ENCODE results near the gene SCPEP1.
"Not testable (repeated sequence)": the region's sequence is repeated elsewhere in the genome, so short reads cannot be mapped to it uniquely, and the experiment has no call there.

The SCPEP1 gene, protein sequence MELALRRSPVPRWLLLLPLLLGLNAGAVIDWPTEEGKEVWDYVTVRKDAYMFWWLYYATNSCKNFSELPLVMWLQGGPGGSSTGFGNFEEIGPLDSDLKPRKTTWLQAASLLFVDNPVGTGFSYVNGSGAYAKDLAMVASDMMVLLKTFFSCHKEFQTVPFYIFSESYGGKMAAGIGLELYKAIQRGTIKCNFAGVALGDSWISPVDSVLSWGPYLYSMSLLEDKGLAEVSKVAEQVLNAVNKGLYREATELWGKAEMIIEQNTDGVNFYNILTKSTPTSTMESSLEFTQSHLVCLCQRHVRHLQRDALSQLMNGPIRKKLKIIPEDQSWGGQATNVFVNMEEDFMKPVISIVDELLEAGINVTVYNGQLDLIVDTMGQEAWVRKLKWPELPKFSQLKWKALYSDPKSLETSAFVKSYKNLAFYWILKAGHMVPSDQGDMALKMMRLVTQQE

DNA sequence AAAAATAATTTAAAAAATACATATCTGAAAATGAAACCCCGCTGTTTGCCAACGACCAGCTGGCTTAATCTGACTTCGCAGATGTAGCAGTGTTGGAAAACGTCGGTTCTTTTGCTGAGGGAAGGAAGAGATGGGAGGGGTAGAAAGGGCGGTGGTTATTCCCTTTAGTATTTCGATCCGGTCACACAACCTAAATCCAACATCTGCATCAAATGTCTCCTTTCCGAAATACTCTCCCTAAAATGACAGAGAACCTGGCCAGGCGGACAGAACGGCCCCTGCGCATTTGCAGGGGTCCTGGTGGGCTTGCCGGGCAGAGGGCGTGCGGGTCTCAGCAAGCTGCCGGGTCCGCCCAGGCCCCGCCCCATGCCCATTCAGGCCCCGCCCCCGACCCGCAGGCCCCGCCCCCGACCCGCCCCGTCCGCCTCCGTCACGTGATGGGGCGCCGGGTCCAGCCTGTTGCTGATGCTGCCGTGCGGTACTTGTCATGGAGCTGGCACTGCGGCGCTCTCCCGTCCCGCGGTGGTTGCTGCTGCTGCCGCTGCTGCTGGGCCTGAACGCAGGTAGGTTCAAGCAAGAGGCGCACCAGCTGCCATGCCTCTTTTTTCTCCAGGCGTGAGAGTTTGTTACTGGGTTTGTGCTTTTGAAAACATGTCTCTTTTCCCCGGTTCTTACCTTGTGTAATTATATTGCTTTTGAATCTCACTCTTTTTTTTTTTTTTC is at the start of gene SCPEP1:
Gene SCPEP1, plus strand, starts transcription at position 459 of the 723 bp plus-strand sequence. Its CDS starts 29 bp downstream, at position 488.
- DNase-seq: peak in 1 of 2 experiments; percentile 61

DNA sequence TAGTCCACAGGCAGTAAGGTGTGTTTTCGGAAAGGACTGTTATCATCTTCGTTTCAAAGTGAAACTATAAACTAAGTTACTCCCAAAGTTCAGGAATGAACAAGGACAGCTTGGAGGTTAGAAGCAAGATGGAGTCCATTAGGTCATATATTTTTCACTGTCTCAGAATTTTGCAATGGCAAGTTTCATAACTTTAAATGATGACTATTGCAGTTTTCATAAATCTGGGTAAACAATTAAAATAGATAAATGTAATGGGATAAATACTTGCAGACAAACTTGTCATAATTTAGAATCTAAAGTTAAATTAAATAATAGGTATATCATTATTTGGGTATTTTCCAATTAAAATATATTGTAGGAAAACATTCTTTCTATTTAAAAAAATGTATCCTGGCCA is 49.3 kb upstream of the SCPEP1 start:
- DNase-seq: no peak

DNA sequence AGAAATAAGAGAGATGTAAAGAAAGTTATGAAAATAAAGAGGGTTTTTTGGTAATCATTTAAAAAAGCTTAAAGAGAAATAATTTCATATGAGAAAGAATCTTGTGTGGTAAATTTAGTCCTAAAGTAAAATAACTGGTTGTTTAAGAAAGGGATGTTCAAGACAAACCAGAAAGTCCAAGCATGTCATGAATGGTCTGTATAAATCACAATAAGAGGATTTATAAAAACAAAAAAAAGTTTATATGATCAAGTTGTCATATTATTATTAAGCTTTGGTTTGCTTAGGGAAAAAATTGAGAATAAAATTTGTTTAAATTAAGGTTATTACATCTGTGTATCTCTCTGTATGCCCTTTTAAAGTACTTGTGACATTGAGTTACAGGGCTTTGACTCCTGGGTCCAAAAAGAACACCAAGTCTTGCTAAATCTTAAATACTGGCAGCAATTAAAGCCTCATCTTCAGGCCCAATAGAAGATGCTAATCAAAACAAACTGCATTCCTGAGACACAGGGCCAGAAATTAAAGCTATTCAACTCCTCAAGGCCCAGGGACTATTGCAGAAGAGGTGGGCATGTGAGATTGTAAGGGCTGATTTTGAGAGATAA is 48.5 kb upstream of the SCPEP1 start:
- DNase-seq: no peak

DNA sequence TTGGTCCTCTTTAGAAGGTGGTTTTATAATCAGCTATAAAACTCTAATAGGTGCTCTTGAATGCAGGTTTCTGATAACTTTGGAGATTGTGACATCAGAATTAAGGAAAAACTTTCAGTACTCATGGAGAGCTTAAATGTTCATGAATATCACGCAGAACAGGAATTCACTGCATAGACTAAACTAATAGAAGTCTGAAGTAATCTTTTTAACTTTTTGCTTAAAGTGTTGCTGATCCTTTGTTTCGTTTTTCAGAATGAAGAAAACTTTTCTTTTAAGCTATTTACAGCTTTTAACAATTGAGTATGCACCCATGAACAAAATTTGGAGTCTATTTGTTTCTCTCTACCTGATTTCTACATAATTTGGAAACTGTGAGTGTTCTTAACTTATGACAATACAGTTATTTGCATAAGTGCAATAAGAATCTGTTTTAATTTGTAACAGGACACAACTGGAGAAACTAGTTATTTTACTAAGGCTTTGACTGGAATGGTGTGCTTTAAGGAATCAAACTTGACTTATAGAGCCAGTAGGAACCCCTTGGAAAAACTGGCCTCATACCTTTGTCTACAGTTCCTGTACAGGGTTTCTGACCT is 47.1 kb upstream of the SCPEP1 start:
- no peak for DNase-seq

DNA sequence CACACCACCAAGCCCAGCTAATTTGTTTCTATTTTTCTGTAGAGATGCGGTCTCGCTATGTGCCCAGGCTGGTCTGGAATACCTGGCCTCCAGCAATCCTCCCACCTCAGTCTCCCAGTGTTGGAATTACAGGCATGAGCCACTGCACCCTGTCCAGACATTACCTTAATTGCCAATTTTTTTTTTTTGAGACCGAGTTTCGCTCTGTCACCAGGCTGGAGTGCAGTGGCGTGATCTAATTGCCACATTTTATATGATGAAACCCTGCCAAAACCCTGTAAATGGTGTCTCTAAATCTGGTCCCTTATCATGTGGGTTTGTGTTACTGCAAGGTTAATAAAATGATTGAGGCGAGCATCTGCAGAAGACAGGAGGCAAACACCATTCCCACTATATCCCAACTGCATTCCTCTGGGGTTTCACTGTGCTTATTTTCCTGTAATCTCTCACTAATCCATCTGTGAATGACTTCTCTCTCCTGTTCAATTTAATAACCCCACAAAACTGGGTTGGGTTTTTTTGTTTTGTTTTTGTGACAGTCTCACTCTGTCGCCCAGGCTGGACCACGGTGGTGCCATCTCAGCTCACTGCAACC is 44.7 kb upstream of the SCPEP1 start:
- no peak for DNase-seq

DNA sequence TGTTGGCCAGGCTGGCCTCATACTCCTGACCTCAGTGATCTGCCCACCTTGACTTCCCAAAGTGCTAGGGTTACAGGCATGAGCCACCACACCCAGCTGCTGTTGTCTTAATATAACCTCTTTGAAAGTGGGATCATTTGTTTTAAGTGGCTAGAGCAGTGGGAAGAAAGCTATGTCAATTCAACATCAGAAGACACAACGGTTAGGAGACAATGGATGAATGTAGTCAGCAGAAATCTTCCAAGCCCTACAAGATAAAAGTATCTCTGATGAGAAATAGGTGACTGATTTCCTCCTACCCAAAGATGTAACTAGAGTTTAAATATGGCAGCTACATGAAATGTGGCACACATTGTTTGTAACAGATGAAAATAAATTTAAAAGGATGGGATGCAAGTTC is 44.1 kb upstream of the SCPEP1 start:
- no peak for DNase-seq

DNA sequence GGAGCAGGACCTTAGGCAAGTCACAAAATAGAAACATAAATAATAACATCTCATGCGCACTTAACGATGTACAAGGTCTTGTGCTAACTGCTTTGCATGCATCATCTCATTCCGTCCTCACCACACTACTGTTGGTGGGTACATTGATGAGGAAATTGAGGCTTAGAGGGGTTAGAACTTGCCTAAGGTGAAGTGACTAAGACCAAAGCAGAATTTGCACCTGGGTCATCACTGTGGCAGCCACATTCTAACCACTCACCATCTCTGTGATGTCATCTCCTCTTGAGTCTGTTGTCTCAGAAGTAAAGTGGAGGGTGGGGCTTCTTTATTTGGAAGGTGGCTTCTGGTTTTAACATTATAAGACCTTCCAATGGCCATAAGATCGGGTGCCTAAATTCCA is 43.7 kb upstream of the SCPEP1 start:
- DNase-seq: no peak

DNA sequence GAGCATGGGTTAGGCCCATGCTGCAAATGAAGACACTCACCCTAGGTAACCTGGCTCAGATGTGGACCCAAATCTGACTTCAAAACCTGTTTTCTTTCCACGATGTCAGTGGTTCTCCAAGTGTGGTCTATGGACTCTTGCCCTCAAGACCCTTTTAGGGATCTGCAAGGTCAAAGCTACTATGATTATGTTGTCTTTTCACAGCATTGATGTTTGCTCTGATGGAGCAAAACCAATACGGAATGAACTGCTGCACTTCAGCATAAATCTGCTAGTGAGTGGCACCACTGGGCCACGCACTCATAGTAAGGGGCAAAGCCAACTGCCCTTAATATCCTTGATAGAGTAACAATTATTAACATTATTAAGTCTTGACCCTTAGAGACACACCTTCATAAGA is 42.5 kb upstream of the SCPEP1 start:
- DNase-seq: no peak

DNA sequence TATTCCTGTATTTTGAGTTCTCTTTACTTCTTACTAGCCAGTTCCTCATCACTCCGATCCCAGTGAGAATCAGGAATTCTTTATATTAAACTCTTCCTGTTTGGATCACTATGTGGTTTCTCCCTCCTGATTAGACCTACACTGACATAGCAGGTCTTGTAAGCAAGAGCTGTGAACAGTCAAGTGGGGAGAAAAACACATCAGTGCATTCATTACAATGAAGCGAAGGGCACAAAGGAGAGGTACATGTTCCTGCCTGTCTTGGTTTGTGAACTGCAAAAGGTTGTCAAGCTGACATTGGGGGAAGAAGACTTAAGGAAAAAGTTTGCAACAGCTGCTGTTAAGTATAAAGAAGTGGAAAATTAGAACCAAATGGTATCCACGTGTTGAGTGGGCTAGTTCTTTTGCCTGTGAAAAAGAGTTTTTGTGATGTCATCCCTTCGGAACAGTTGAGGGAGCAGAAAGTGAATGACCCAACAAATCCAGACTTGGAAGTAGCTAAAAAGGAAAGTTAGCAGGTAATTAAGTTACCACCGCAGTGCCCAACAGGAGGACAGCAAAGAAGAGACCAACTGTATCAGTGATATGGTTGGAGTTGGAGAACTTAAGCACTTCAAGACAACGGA is 41.1 kb upstream of the SCPEP1 start:
- no peak for DNase-seq

DNA sequence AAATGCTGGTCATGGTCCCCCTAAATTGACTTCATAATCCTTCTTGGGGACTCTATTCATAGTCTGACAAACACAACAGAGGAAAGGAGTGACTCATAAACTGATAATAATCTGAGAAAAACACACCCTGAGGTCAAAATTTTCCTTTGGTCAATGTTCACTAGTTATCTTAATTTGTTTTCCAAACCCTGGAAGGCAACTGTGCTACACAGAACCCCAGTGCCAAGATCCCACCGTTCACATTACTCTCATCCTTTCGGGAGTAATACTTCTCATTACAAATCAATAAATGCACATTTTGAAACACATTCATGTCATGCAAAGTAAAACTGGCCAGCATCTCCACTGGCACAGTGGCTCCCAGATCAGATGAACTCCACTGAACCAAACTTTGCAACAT is 40.2 kb upstream of the SCPEP1 start:
- DNase-seq: no peak

DNA sequence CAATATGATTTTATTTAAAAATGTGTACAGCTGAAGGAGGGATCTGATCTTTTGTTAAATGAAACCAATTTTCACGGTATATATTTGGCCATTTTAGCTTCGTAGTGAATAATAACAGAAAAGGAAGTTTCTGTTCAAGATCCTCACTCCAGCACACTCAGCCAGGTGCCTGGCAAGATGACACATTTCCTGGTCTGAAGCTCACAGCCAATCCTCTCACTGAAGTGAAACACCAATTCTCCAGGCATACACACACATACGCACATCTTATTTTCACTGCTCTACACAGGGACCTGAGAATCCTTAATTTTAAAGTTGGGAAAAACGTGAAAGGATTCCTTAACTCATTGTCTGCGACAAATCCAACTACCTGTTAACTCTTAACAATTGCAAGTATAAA is 39.7 kb upstream of the SCPEP1 start:
- not testable (repeated sequence) for DNase-seq

DNA sequence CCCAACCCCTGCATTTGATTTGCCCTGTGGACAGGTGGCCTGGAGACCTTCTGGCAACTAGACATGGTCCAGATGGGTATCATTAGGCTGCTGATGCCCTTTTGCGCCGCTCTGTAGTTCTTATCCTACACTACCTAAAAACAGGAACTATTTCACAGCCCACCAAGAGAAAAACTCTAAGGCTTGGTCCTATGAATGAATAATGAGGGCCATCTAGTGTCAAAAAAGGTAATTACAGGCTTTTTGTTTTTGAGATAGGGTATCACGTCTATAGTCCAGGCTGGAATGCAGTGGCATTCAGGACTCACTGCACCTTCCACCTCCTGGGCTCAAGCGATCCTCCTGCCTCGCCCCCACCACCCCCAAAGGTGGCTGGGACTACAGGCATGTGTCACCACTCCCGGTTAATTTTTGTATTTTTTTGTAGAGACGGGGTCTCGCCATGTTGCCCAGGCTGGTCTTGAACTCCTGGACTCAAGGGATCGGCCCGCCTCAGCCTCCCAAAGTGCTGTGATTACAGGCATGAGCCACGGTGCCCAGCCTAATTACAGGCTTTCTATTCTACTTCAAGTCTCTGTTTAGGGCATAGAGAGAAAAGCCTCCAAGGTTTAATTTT is 38.0 kb upstream of the SCPEP1 start:
- DNase-seq: peak in 1 of 2 experiments; percentile 1

DNA sequence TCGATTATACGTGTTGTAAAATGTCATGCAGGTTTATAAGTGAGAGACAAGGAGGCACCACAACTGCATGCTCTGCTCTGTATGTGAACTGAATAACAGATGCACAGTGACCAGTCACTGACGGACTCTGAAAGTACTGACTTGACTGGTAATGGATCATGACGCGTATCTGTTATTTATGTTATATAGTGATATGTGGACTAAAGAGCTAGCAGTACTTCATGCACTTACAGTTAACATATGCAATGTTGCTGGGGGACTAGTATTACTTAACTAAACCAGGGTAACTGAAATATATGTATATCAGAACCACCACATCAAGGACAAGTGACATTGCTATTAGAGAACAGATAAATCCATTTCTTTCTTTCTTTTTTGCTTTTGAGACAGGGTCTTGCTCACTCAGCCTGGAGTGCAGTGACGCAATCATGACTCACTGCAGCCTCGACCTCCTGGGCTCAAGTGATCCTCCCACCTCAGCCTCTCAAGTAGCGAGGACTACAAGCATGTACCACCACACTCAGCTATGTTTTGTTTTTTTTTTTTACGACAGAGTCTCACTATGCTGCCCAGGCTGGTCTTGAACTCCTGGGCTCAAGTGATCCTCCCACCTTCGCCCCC is 34.3 kb upstream of the SCPEP1 start:
- no peak for DNase-seq

DNA sequence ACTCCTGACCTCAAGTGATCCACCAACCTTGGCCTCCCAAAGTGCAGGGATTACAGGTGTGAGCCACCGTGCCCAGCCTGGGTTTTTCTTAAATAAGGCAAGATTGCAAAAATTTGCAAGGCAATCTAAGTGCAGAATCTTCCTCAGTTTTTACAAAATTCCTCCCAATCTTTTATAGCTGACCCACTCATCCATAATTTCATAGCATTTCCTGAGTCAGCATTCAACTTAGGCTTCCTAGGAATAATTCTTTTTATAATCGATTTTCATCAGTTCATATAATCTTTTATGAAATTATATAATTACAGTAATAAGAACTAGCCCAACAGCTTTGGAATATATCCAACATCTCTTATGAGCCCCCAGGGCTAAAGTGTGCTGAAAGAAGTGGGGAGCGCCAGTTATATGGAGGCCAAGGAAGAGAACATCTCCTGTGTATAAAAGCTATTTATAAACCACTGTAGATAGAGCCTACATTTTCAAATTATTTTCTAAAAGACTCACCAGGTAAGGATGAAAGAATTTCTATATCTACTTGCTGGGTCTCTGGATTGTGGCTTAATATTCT is 31.9 kb upstream of the SCPEP1 start:
- no peak for DNase-seq

DNA sequence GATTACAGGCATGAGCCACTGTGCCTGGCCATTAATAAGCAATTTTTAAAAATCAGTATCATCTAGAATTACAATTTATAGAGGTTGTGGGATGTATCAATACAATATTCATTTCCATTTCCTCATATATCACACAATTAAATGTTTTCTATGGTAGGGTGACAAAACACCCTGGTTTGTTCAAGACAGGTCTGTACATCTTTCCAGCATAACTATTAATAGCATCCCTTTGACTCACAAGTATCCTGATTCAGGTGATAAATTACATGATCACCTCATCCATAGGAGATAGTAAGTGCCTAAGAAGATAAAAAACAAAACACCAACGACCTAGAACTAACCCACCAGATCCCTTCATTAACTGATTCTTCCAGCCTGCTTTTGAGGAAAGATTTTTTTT is 30.2 kb upstream of the SCPEP1 start:
- DNase-seq: no peak

DNA sequence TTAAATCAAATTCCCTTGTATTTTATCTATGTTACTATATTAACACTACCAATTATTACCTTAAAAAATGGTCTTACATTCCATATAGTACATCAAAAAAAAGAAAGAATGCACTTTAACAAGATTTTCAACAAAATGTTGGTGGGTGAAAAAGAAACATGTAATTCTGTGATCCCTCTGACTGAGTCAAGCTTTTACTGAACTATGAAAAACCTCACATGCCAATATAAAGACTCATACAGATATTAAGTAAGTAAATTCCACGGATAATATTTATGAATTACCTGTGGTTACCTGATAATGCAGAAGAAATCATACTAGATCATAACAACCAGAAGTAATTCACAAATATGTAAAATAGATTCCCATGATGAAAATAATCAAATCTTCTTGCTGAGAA is 29.4 kb upstream of the SCPEP1 start:
- no peak for DNase-seq

DNA sequence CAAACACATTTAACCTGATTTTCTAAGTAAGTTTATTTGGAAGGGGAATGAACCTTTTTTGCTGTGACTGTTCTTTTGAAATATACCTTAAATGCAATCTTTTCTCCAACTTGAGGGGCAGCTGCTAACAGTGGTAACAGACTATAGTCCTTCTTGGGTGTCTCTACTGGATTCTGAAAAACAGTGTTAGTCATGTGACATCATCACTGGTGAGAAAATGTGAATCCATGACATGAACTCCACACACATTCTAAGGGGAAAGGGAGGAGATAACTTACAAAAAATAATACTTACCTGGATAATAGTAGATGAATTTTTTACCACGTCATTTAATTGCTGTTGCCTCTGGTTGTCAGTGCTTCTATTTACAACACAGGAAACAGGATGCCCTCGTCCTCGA is 28.3 kb upstream of the SCPEP1 start:
- DNase-seq: no peak

DNA sequence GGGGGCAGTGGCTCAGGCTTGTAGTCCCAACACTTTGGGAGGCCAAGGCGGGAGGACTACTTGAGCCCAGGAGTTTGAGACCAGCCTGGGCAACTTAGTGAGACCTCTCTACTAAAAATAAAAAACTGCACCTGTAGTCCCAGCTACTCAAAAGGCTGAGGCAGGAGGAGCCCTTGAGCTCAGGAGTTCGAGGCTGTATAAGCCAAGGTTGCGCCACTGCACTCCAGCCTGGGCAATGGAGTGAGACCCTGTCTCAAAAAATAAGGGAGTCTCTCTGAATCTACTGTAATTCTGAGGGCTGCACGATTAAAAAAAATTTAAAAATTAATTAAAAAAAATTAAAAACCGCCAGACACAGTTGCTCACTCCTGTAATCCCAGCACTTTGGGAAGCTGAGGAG is 20.9 kb upstream of the SCPEP1 start:
- DNase-seq: no peak

DNA sequence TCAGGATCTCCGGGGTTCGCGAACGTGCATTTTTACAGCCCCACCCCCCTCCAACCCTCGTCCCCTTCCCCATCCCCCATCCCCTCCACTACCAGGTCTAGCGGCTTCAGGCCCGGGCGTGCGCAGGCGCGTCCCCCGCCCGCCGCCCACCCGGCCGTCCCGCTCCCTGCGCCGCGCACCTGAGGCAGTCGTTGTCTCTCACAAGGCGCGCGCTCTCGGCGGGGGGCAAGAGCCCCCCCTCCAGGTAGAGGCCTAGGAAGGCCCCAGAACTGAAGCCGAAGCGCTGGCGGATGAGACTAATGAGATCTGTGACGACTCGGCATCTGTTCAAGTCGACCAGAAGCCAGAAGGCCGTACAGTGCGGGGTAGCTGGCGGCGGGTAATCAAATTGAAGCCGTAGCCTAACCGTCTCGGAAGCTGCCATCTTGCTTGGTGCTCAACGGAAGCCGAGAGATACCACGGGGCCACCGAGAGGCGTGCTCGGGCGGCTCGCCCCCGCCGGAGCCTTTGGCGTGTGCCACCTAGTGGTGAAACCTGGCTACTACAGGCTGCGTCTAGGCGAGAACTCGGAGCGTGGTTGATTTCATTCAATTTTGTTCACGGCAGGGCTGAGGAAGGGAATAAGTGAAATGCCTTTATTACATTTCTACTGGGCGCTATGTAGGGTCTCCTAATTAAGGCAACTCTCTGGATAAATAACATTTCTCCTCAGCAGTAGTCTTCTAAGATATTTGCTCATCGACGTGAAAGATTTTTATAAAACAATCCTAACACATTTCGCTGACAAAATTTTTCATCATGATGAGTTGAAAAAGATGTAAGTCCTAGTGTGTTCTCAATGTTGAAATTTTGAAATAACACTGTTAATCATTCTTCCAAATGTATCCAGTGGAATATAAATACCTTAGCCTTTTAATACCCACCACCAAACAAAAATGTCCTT is 17.1 kb upstream of the SCPEP1 start, which contains the start of gene COIL:
Gene COIL, minus strand, starts transcription at position 455 of the 943 bp plus-strand sequence. Its CDS starts 31 bp downstream, at position 424.
- DNase-seq: peak in 1 of 2 experiments; percentile 83

DNA sequence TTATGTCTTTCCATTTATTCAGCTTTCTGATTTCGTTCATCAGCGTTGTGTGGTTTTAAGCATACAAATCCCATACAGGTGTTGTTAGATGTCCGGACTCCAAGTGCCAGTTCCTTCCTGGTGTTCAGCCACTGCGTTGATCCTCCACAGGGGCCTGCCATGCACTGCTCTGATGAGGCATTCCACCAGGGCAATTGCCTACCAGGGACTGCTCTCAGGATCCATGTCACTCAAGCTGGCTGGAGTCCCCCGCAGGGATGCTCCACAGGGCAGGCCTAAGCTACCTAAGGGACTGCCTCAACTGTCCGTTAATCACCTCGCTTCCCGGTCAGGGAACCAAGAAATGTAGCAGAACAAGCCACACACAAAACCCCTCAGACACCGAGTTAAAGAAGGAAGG is 12.7 kb upstream of the SCPEP1 start:
- DNase-seq: not testable (repeated sequence)

Data from cerebellar nuclear complex (tissue), 1 donor.